Prostate gland (tissue), 2 donors: ENCODE data around the gene ASCL2. TPM values are rescaled to one million over a fixed set of nuclear protein-coding genes. Genes with fewer than 3 reads are reported as not detected.

ENCODE experiments used
- DNase-seq: peaks from one replicate; pipeline ENCODE4 v3.0.0-alpha.2; 2019; ENCODE audit warnings: low spot score
- H3K27ac ChIP-seq, 2 donors: fragments of 200-600 bp; sonication (generic); 2 replicates each; pipeline ENCODE4 v1.5.1; 2017 to 2019
- H3K27me3 ChIP-seq: fragments of 200-600 bp; sonication (generic); replicated peaks from 2 replicates; pipeline ENCODE4 v1.5.1; 2019; ENCODE audit not compliant: insufficient read depth
- H3K36me3 ChIP-seq, 2 donors: fragments of 200-600 bp; sonication (generic); 1 replicate in 1 of 2; 2 replicates in 1 of 2; pipeline versions ENCODE4 v1.5.1 to v1.8.1; 2017 to 2019
- H3K4me1 ChIP-seq: fragments of 200-600 bp; sonication (generic); replicated peaks from 2 replicates; pipeline ENCODE4 v1.5.1; 2019
- H3K4me3 ChIP-seq, 2 donors: fragments of 200-600 bp; sonication (generic); 2 replicates each; pipeline ENCODE4 v1.5.1; 2017 to 2019
- H3K9me3 ChIP-seq: fragments of 200-600 bp; sonication (generic); 2 replicates; pipeline ENCODE4 v1.5.1; 2017
- POLR2A ChIP-seq: fragments of 450-650 bp; IDR thresholded peaks from one replicate; pipeline ENCODE4 v1.6.1; 2016; ENCODE audit warnings: antibody characterized with exemption, mild to moderate bottlenecking
- POLR2AphosphoS5 ChIP-seq: sonication (generic); formaldehyde crosslinking; IDR thresholded peaks from one replicate; pipeline ENCODE4 v1.6.1; 2017; ENCODE audit warnings: antibody characterized with exemption
- WGBS: methylation state at CpG from one replicate; pipeline ENCODE4 v1.1.5; 2018; 5-methylcytosine and 5-hydroxymethylcytosine counted together
- intact Hi-C: fragments of 100-400 bp; cut with DNase I; formaldehyde crosslinking; loops from one replicate; pipeline ENCODE4 v1.14.2; 2022
- total RNA-seq, 2 donors: library from RNA; depleted of rRNA; stranded (reverse); fragments of >200 nt; gene quantifications; one replicate each; pipeline ENCODE4 v1.1.0, GENCODE V29; 2016
- TF ChIP-seq, protein P1 (sequence below), 4 experiments: fragments of 200-600 bp in 2 of 4; fragments of 450-650 bp in 2 of 4; sonication (generic) in 2 of 4; IDR thresholded peaks; 1 replicate in 3 of 4; 2 replicates in 1 of 4; pipeline ENCODE4 v1.5.1; 2016 to 2019; ENCODE audit warnings: antibody characterized with exemption in 4 of 4, mild to moderate bottlenecking in 2 of 4, moderate library complexity in 2 of 4

ASCL2 gene
- total RNA-seq, 2 donors from 2014 or later, result 3.9 to 7.9 TPM

DNA sequence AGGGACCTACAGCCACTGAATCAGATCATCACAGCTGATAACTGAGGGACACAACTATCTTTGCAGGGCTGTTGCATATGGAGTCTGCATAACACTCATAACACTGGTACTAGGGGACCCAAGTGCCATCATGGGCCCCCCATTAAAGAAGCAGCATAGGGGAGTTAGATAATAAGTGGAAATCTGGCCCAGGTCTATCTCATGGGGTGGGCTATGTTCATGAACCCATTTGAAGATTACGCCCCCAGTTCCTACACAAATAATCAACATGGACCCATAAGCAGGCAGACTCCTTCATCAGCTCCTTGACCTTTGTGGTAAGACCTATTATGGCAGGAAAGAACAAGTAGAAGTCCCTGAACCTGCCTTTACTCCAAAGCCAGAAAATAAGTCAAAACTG is 48.8 kb downstream of the ASCL2 start:
- no peaks in the 10 kb centered on the region for H3K27me3 ChIP-seq
- 86% methylated on average over 1 of the region's 1 CpG for WGBS
- DNase-seq, result no peak

DNA sequence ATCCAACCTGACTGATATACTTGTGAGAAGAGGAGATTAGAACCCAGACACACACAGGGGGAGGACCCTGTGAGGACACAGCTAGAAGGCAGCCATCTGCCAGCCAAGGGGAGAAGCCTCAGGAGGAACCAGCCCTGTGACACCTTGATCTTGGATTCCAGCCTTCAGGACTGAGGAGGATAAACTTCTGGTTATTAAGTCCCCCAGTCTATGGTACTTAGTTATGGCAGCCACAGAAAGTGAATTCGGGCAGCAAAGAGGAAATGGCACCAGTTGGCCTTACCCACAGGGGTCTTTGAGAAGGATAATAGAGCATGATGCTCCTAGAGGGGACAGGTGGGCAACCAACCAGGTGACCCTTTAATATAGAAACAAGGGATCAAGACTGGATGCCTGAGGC is 49.4 kb downstream of the ASCL2 start:
- Histone ChIP-seq H3K36me3 (no peaks in the 10 kb centered on the region), H3K4me1 (no peaks in the 10 kb centered on the region), H3K9me3 (no peaks in the 10 kb centered on the region), H3K27me3 (no peaks in the 10 kb centered on the region), H3K27ac (peak overlapping the region in 1 of 2 donors; percentile 61), H3K4me3 (no peak overlapping the region)
- 90% methylated on average over 1 of the region's 1 CpG for WGBS
- TF ChIP-seq POLR2A, result no peak
- TF ChIP-seq, protein P1, sequence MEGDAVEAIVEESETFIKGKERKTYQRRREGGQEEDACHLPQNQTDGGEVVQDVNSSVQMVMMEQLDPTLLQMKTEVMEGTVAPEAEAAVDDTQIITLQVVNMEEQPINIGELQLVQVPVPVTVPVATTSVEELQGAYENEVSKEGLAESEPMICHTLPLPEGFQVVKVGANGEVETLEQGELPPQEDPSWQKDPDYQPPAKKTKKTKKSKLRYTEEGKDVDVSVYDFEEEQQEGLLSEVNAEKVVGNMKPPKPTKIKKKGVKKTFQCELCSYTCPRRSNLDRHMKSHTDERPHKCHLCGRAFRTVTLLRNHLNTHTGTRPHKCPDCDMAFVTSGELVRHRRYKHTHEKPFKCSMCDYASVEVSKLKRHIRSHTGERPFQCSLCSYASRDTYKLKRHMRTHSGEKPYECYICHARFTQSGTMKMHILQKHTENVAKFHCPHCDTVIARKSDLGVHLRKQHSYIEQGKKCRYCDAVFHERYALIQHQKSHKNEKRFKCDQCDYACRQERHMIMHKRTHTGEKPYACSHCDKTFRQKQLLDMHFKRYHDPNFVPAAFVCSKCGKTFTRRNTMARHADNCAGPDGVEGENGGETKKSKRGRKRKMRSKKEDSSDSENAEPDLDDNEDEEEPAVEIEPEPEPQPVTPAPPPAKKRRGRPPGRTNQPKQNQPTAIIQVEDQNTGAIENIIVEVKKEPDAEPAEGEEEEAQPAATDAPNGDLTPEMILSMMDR (IDR thresholded peaks at IDR 0.05), result no peak
- TF ChIP-seq POLR2AphosphoS5, result no peak
- intact Hi-C loops, result no loop called here
- no peak for DNase-seq

More for the DNA sequence above, 48.8 kb downstream of the ASCL2 start:
- no peaks in the 10 kb centered on the region for H3K36me3 ChIP-seq
- peak overlapping the region in 1 of 2 donors; percentile 61 for H3K27ac ChIP-seq
- intact Hi-C loops, result no loop called here
- no peaks in the 10 kb centered on the region for H3K9me3 ChIP-seq
- TF ChIP-seq POLR2A (no peak), POLR2AphosphoS5 (no peak)
- TF ChIP-seq, protein P1 (IDR thresholded peaks at IDR 0.05), result no peak
- H3K4me3 ChIP-seq, result no peak overlapping the region
- H3K4me1 ChIP-seq, result no peaks in the 10 kb centered on the region

DNA sequence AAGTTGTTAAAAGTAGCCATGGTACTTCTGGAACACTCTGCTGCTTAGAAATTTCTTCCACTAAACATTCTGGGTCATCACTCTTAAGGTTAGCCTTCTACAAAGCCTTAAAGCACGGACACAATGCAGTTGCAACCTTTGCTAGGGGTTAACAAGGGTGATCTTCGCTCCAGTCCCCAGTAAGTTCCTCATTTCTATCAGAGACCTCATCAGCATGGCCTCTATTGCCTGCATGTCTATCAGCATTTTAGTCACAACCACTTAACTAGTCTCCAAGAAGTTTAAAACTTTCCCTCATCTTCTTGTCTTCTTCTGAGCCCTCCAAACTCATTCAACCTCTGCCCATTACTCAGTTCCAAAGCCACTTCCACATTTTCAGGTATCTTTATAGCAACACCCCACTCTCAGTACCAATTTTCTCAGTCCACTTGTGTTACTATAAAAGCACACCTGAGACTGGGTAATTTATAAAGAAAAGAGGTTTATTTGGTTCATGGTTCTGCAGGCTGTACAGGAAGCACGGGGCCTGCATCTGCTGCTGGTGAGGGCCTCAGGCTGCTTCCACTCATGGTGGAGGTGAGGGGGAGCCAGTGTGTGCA is 50.1 kb downstream of the ASCL2 start:
- no peaks in the 10 kb centered on the region for H3K27me3 ChIP-seq
- H3K27ac ChIP-seq, result no peak overlapping the region
- no peaks in the 10 kb centered on the region for H3K36me3 ChIP-seq
- no peak for DNase-seq
- WGBS, result 97% methylated on average over 3 of the region's 3 CpGs
- no peaks in the 10 kb centered on the region for H3K4me1 ChIP-seq
- intact Hi-C loops, result no loop called here
- TF ChIP-seq POLR2AphosphoS5 (no peak), POLR2A (no peak)
- TF ChIP-seq, protein P1 (IDR thresholded peaks at IDR 0.05), result no peak
- H3K4me3 ChIP-seq, result no peak overlapping the region
- H3K9me3 ChIP-seq, result no peaks in the 10 kb centered on the region

DNA sequence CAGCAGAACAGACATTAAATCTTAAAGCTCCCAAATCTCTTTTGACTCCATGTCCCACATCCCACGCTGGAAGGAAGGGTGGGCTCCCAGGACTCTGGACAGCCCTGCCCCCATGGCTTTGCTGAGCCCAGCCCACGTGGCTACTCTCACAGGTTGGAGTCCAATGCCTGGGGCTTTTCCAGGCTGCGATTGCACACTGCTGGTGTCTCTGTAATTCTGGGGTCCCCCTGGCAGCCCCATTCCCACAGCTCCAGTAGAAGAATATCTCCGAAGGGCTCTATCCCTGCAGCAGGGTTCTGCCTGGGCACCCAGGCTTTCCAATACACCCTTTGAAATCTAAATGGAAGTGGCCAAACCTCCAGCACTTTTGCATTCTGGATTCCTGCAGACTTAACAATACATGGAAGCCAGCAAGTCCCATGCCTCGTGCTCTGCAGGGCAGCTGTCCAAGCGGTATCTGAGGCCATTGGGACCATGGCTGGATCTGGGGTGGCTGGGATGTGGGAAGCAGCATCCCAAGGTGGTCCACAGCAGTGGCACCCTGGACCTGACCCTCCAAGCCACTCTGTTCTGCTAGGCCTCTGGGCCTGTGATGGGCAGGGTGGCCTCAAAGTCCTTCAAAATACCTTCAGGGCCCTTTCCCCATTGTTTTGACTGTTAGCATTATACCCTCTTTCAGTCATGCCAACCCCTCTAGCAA is 50.9 kb downstream of the ASCL2 start:
- Histone ChIP-seq H3K27ac (no peak overlapping the region), H3K9me3 (no peaks in the 10 kb centered on the region), H3K4me1 (no peaks in the 10 kb centered on the region), H3K27me3 (no peaks in the 10 kb centered on the region), H3K36me3 (no peaks in the 10 kb centered on the region), H3K4me3 (no peak overlapping the region)
- TF ChIP-seq, protein P1 (IDR thresholded peaks at IDR 0.05), result no peak
- TF ChIP-seq POLR2A (no peak), POLR2AphosphoS5 (no peak)
- no peak for DNase-seq
- intact Hi-C loops, result no loop called here
- WGBS, result 82% methylated on average over 6 of the region's 6 CpGs

Other genes starting within 250 kb of the ASCL2 start
- gene IGF2, start 131.2 kb downstream of the ASCL2 start, total RNA-seq, result 10 to 100 TPM in 1 of 2 donors, 1 to 10 TPM in 1; 4.1 to 80.7 TPM
- gene INS, start 109.4 kb downstream of the ASCL2 start, total RNA-seq, result not detected
- gene TH, start 98.8 kb downstream of the ASCL2 start, total RNA-seq, result 1 to 10 TPM in 1 of 2 donors, not detected in 1; 2.4 TPM
- gene C11orf21, start 31.3 kb upstream of the ASCL2 start, total RNA-seq, result under 1 TPM in 1 of 2 donors, not detected in 1; 0.85 TPM
- not detected for gene TSPAN32, start 31.4 kb upstream of the ASCL2 start, total RNA-seq
- 100 to 1,000 TPM; 472 to 927 TPM for gene CD81, start 106.7 kb upstream of the ASCL2 start, total RNA-seq
- 10 to 100 TPM; 40.4 to 71.1 TPM for gene TSSC4, start 130.2 kb upstream of the ASCL2 start, total RNA-seq
- under 1 TPM in 1 of 2 donors, not detected in 1; 0.68 TPM for gene TRPM5, start 173.9 kb upstream of the ASCL2 start, total RNA-seq
- 10 to 100 TPM; 10.0 to 33.8 TPM for gene KCNQ1, start 174.4 kb upstream of the ASCL2 start, total RNA-seq